SU-DHL-6 (cell line): Measurements from ENCODE around the gene TMSB4X.

Experiments
- H2AFZ ChIP-seq: fragments of 200-600 bp; sonication (generic); 2 replicates; pipeline ENCODE4 v1.6.1; 2014; ENCODE audit warnings: low read depth, mild to moderate bottlenecking, moderate library complexity, mixed read lengths, antibody characterized with exemption, low read length; ENCODE audit not compliant: severe bottlenecking
- H3F3A ChIP-seq: fragments of 200-600 bp; shearing (Covaris generic); 2 replicates; pipeline ENCODE4 v1.6.0; 2016; ENCODE audit warnings: antibody characterized with exemption, mild to moderate bottlenecking; ENCODE audit not compliant: insufficient read depth
- H3K27ac ChIP-seq: fragments of 200-600 bp; sonication (generic); 2 replicates; pipeline ENCODE4 v1.5.1; 2016; ENCODE audit warnings: low read depth, mild to moderate bottlenecking, low read length, moderate library complexity, mixed read lengths
- H3K27me3 ChIP-seq: fragments of 200-600 bp; sonication (generic), shearing (Covaris generic); 2 replicates; pipeline ENCODE4 v1.6.0; 2014; ENCODE audit warnings: mild to moderate bottlenecking, low read length
- H3K36me3 ChIP-seq: fragments of 200-600 bp; sonication (generic); 2 replicates; pipeline ENCODE4 v1.6.1; 2014; ENCODE audit warnings: mild to moderate bottlenecking, low read length, mixed read lengths
- H3K4me2 ChIP-seq: fragments of 300-600, 200-600 bp; shearing (Covaris generic), sonication (generic); 2 replicates; pipeline ENCODE4 v1.6.0; 2014; ENCODE audit warnings: low read length, low read depth, mild to moderate bottlenecking; ENCODE audit not compliant: poor library complexity, severe bottlenecking
- H3K4me3 ChIP-seq: fragments of 200-600 bp; sonication (generic); 2 replicates; pipeline ENCODE4 v1.5.1; 2014; ENCODE audit warnings: antibody characterized with exemption, low read length, mild to moderate bottlenecking, mixed read lengths; ENCODE audit not compliant: insufficient read depth, poor library complexity, severe bottlenecking
- H3K79me2 ChIP-seq: fragments of 200-600 bp; sonication (generic); 2 replicates; pipeline ENCODE4 v1.6.1; 2014; ENCODE audit warnings: mild to moderate bottlenecking, low read length, moderate library complexity; ENCODE audit not compliant: insufficient read depth
- H3K9ac ChIP-seq: fragments of 200-600 bp; sonication (generic); 2 replicates; pipeline ENCODE4 v1.7.0; 2014; ENCODE audit warnings: mild to moderate bottlenecking, low read length
- H3K9me2 ChIP-seq: fragments of 200-600 bp; sonication (generic); replicated peaks from 2 replicates; pipeline ENCODE4 v1.6.1; 2014; ENCODE audit warnings: low read length; ENCODE audit not compliant: insufficient read depth
- H3K9me3 ChIP-seq: fragments of 200-600 bp; sonication (generic); 2 replicates; pipeline ENCODE4 v1.6.1; 2014; ENCODE audit warnings: low read length, mixed read lengths; ENCODE audit not compliant: insufficient read depth
- H4K20me1 ChIP-seq: fragments of 200-600 bp; sonication (generic); 2 replicates; pipeline ENCODE4 v1.6.1; 2014; ENCODE audit warnings: low read depth, mild to moderate bottlenecking, antibody characterized with exemption, low read length, moderate library complexity, mixed read lengths
- EZH2phosphoT487 ChIP-seq: fragments of 200-600 bp; sonication (generic), shearing (Covaris generic); conservative IDR thresholded peaks from 2 replicates; pipeline ENCODE4 v1.6.1; 2018; ENCODE audit warnings: mild to moderate bottlenecking, antibody characterized with exemption, low read length, moderate library complexity, mixed read lengths
- TF ChIP-seq, protein P1 (sequence below): fragments of 200-600 bp; sonication (generic); IDR thresholded peaks from one replicate; pipeline ENCODE4 v1.5.1; 2017; ENCODE audit warnings: antibody characterized with exemption, mild to moderate bottlenecking, low read length, moderate library complexity; ENCODE audit not compliant: insufficient read depth, poor library complexity, severe bottlenecking

Gene TMSB4X

DNA sequence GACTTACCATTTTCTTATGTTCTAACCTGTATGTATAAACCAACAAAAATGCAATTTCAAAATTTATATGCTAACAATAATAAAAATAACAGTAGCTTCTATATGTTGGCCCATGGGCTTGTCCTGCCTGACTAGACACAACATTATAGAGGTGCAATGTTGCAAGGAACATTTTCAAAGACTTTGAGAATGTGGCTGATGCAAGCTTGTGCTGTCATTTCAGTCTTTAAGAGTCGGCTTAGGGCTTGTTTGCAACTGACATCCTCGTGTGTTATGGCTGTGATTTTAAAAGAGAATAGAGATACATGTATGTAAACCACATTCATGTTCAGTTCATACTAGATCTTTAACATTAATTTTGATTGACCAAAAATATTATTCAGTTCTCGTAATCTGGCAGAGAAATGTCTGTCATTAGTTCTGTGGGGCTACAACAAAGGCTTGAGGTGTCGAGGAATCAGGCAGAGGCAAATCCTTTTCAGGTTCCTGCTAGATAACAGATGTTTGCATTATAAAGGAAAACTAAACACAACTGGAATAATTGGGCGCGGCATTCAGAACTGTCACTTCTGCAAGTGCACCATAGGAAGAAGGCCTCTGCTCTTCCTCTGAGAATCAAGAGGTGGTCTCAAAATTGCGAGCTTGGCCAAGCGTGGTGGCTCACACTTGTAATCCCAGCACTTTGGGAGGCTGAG is 13.1 kb downstream of the TMSB4X start:
- no peak for TF ChIP-seq EZH2phosphoT487
- TF ChIP-seq, protein P1, sequence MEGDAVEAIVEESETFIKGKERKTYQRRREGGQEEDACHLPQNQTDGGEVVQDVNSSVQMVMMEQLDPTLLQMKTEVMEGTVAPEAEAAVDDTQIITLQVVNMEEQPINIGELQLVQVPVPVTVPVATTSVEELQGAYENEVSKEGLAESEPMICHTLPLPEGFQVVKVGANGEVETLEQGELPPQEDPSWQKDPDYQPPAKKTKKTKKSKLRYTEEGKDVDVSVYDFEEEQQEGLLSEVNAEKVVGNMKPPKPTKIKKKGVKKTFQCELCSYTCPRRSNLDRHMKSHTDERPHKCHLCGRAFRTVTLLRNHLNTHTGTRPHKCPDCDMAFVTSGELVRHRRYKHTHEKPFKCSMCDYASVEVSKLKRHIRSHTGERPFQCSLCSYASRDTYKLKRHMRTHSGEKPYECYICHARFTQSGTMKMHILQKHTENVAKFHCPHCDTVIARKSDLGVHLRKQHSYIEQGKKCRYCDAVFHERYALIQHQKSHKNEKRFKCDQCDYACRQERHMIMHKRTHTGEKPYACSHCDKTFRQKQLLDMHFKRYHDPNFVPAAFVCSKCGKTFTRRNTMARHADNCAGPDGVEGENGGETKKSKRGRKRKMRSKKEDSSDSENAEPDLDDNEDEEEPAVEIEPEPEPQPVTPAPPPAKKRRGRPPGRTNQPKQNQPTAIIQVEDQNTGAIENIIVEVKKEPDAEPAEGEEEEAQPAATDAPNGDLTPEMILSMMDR = no peak
- Histone ChIP-seq H3K9me3 (no peaks in the 10 kb centered on the region), H3K36me3 (no peaks in the 10 kb centered on the region), H3K79me2 (no peaks in the 10 kb centered on the region), H2AFZ (no peak overlapping the region), H3K27me3 (no peaks in the 10 kb centered on the region), H4K20me1 (no peaks in the 10 kb centered on the region), H3K9ac (no peak overlapping the region), H3K27ac (no peak overlapping the region), H3F3A (no peaks in the 10 kb centered on the region), H3K9me2 (no peaks in the 10 kb centered on the region), H3K4me2 (no peak overlapping the region), H3K4me3 (no peak overlapping the region)

DNA sequence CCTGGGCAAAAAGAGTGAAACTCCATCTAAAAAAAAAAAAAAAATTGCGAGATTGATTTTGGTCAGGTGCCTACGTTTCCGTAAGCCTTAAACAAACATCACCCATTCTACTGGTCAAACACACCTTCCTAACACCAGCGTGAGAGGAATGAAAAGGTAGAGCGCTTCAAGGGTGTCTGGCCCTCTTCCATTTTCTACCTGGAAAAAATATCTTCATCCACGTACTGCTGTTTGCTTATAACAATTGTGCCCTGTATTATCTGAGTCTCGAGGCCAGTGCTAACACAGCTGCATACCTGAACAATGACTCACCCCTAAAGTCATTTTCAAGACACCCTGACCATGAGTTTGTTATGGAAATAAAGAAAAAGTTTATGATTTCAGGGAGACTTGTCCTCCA is 13.9 kb downstream of the TMSB4X start:
- no peak overlapping the region for H3K9ac ChIP-seq
- no peak overlapping the region for H2AFZ ChIP-seq
- no peaks in the 10 kb centered on the region for H4K20me1 ChIP-seq
- no peak overlapping the region for H3K4me2 ChIP-seq
- H3K9me2 ChIP-seq = no peaks in the 10 kb centered on the region
- H3K9me3 ChIP-seq = no peaks in the 10 kb centered on the region
- no peak overlapping the region for H3K27ac ChIP-seq
- no peaks in the 10 kb centered on the region for H3K79me2 ChIP-seq
- H3K36me3 ChIP-seq = no peaks in the 10 kb centered on the region
- no peaks in the 10 kb centered on the region for H3K27me3 ChIP-seq
- TF ChIP-seq, protein P1 = no peak
- no peak for TF ChIP-seq EZH2phosphoT487
- no peaks in the 10 kb centered on the region for H3F3A ChIP-seq
- no peak overlapping the region for H3K4me3 ChIP-seq

DNA sequence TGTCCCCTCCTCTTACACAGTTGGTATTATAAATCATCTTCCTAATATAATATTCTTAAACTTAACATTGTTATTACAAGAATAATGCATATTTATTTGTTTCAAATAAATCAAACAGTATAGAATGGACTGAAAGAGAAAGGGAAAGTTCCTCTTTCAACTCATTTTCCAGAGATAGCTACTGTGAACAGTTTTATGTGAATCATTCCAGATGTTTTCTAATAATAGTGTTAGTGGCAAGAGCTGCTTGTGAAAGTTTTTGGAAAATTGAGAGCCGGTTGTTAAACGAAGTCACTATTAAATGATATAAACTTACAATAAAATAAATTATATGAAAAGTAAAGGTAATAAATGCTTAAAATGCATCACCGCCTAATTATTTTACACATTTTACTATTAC is 14.6 kb downstream of the TMSB4X start:
- H3K79me2 ChIP-seq = no peaks in the 10 kb centered on the region
- H2AFZ ChIP-seq = no peak overlapping the region
- H3K4me3 ChIP-seq = no peak overlapping the region

More for the DNA sequence above, 14.6 kb downstream of the TMSB4X start:
- Histone ChIP-seq H3K9me3 (no peaks in the 10 kb centered on the region), H3K36me3 (no peaks in the 10 kb centered on the region), H4K20me1 (no peaks in the 10 kb centered on the region), H3K9me2 (no peaks in the 10 kb centered on the region), H3K27ac (no peak overlapping the region), H3F3A (no peaks in the 10 kb centered on the region), H3K27me3 (no peaks in the 10 kb centered on the region), H3K4me2 (no peak overlapping the region), H3K9ac (no peak overlapping the region)
- TF ChIP-seq, protein P1 = no peak
- TF ChIP-seq EZH2phosphoT487 = no peak
